GM21528 (cell line): ENCODE results near the gene OR6S1.
"Not testable (repeated sequence)": the region's sequence is repeated elsewhere in the genome, so short reads cannot be mapped to it uniquely, and the experiment has no call there.

Source experiments
- ATAC-seq: cut with Tn5 transposase; IDR thresholded peaks from one replicate; pipeline ENCODE4 v1.9.1; 2021; ENCODE audit warnings: mild to moderate bottlenecking, moderate library complexity; ENCODE audit not compliant: unreplicated experiment, low FRiP score

OR6S1 gene

DNA sequence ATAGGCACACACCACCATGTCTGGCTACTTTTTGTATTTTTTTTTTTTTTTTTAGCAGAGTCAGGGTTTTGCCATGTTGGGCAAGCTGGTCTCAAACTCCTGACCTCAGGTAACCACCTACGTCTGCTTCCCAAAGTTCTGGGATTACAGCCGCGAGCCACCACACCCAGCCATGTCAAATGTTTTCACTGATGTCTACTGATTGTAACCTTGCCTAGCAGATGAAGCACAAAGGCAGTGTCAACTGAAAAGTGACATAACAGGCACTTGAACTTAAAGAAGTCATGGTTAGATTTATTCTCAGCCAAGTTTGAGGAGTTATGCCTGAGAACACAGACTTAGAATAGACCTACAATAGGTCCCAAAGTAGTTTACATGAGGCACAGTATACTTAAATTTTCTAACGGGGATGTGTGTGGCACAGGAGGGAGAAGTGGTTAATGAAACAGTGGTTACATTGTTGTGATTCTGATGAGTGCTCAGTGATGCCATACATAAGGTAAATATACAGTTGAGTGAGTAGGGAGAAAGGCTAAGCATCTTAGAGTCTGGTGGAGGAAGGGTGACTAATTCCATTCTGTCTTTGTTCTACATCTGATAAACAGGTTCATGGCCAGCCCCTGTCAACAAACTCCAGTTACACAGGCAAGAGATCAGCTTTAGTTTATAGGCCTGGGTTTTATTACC is 30.2 kb upstream of the OR6S1 start:
- ATAC-seq = no peak

- ATAC-seq = no peak
Observed at GRCh38 chr14:20668969-20669368, 27.5 kb upstream of the OR6S1 start.

DNA sequence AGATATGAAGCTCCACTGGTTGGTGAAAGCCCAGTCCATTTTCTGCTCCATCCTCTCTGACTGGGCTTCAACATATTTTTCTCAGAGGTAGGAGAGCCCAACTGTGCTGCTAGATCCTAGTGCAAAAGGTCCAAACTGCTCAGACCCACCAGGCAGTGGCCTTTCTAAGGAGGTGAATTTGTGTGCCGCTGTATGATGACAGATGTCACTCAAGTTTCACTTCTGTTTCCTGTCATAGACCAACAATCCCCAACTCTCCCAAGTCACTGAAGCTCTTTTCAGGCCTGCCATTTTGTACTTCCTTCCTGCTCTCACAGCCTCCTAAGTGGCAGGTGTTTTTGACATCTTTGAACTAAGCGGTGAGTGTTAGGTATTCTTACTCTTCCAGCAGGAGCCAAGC is 26.5 kb upstream of the OR6S1 start:
- peak; percentile 74 for ATAC-seq

GRCh38 chr14:20666400-20666961 is 25.0 kb upstream of the OR6S1 start:
- not testable (repeated sequence) for ATAC-seq

DNA sequence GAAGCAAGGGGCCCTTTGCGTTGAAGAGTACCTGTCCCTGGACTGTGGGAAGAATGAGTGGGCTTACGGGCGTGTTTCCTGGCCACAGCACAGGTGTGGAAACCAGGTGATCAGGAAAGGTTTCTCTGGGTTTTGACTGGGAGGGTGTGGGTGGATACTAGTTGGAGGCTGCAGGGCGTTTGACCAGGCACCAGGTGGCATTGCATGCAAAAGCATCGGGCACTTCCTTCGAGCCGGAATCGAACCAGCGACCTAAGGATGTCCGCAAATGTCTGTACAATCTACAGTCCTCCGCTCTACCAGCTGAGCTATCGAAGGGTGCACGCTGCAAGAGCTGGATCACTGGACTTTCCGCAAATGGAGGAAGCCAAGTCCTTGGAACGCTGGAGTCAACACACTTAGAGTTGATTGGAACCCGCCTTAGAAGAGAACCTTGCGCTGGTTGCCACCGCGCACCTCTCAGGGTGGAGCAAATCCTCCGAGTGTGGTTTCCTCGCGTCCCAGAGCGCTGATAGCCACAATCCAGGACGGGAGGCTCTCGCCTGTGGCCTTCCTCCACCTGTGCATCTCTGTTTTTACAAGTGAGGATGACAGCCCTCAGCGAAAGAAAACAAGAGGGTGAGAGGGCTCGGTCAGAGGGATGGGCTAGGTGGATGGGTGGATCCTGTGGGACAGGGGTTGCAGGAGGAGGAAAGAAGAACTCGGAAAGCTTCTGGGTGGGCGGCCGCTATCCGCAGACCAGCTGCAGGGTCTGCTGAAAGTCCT is 21.7 kb upstream of the OR6S1 start:
- peak; percentile 66 for ATAC-seq

GRCh38 chr14:20661197-20661596 is 19.7 kb upstream of the OR6S1 start:
- ATAC-seq = no peak

- ATAC-seq = no peak
Observed at GRCh38 chr14:20659813-20660395, 18.4 kb upstream of the OR6S1 start.

DNA sequence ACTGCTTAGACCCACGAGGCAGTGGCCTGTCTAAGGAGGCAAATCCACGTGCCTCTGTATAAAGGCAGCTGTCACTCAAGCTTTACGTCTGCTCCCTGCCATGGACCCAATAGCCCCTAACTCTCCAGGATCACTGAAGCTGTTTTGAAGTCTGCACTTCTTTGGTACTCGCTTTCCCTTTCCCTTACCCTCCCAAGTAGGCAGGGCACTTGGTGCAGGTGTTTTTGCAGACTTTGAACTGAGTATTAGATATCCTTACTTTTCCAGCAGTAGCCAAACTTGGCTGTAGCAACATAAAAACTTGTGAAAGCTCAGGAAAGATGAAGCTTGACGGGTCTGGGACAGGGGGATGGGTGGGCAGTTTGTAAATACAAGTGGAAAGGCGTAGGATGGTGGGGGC is 17.8 kb upstream of the OR6S1 start:
- no peak for ATAC-seq

- ATAC-seq = no peak
Observed at GRCh38 chr14:20658246-20658645, 16.8 kb upstream of the OR6S1 start.

DNA sequence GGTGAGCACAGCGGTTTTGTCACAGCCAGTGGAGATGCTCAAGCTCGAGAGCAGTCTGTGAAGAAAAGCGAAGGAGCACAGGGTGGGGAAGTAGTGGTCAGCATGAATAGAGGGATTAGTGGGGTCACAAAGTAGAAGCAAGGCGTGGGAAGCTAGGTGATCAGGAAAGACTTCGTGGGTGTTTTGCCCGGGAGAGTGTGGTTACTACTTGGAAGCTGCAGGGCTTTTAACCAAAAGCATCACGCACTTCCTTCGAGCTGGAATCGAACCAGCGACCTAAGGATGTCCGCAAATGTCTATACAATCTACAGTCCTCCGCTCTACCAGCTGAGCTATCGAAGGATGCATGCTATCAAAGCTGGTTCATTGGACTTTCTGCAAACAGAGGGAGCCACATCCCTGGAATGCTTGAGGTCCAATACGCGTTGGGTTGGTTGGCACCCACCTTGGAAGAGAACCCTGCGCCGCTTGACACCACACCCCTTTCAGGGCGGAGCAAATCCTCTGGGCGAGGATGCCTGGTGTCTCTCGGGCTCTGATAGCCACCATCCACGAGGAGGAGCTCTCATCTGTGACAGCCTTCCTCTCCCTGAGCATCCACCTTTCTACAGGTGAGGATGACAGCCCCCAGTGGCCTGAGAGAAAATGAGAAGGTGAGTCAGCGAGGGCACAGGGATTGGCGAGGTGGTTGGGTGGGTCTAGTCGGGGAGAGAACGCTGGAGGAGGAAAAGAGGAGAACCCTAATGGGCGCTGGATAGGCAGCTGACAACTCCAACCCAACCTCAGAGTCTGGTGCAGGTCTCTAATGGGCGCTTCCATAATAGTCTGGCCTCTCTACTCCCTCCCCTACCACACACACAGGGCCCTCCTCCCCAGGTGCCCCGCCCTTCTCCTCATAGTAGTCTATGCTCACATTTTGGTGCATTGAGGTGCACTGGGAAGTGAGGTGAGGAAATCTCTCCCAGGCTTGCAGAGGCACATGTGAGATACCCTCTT is 16.0 kb upstream of the OR6S1 start:
- no peak for ATAC-seq

GRCh38 chr14:20656274-20656673 is 14.8 kb upstream of the OR6S1 start:
- no peak for ATAC-seq

DNA sequence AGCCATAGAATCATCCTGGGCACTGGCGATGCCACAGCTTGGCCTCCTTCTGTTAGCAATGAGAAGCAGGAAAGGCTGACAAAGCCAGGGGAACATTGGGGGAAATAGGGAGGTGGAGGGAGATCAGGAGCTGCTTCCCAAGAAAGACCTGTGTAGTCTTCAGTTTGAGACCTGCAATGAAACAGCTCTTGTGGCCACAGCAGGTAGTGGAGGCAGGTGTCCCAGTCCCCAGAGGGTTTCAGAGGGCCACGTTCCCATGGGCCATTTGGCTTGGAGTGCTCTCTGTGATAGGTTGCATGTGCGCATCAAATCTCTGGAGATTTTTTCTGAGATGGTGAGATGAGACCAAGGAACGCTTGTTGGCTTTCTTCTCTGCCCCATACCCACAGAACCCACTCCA is 14.4 kb upstream of the OR6S1 start:
- no peak for ATAC-seq

GRCh38 chr14:20652996-20653975 is 11.8 kb upstream of the OR6S1 start:
- ATAC-seq = no peak

DNA sequence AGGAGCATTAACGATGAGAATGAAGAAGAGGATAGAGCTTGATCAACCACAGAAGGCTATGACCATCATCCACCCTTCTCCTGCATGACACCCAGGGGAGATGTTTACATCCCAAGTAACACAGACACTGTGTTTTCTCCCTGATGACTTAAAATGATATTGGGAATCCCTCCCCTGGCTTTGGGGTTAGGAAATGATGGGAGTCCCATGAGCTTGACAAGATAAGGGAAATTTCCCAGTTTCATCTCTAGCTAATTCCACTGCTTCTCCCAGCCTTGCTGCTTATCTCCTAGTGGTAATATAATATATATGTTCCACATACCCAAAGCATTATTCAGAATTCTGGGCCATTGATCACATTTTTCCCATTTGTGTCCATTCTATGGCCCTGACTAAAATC is 4.0 kb upstream of the OR6S1 start:
- ATAC-seq = no peak

GRCh38 chr14:20644520-20644919 is 3.0 kb upstream of the OR6S1 start:
- ATAC-seq = no peak

DNA sequence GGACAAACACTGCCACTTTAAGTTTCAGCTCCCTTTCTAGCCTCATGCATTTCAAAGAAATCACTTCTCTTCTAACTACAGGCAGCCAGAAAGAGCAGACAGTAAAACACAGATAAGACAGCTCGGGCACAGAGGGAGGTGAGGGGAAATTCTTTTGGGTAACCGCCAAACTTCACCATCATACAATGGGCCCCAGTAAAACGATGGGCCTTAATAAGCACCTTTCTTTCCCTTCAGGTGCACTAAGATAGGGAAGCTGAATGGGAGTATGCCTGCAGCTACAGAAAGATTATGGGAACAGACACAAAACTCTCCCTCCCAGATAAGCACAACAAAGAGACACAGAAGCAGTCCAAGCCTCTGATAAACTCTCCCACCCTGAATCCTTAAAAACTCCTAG is 1.3 kb upstream of the OR6S1 start:
- not testable (repeated sequence) for ATAC-seq

- ATAC-seq = no peak
Observed at GRCh38 chr14:20642182-20642581, 691 bp upstream of the OR6S1 start.

DNA sequence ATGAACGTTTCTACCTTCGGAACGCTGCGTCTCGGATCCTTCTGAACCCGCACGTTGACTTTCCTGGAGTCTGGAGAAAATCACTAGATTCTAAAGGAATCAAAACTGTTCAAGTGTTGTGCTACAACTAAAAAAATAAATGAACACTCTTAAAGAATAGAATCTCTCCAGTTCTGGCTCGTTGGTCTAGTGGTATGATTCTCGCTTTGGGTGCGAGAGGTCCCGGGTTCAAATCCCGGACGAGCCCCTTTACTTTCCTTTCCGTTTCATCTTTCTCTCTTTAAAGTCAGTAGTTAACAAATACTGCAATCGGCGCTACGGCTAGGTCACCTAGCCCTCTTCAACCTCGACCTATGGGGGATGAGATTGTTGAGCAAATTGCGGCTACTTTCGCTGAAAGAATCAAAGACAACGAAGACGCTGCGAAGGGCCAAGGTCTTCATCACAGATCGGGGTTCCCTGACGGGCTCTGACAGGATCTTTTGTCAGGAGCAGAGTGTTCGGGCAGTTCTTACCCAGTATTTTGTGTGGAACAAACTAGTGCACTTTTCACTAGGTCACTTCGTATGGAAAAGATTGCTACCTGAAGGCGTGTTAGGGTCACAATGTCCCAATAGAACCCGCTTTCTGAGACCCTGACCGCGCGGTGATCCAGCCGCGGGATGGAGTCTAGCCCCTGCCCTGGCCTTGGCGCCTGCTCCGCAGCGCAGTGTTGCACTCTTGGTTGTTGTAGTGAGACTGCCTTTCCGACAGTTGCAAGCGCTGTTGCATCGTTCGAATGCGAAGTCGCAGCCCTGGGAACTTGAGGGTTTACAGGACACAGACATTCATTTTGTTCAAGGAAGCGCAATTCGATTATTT is 8.4 kb downstream of the OR6S1 start:
- ATAC-seq = peak; percentile 58
